ENCODE data around the gene ADGRV1.
"Not testable (repeated sequence)": the region's sequence is repeated elsewhere in the genome, so short reads cannot be mapped to it uniquely, and the experiment has no call there.

Gene ADGRV1

GRCh38 chr5:90657030-90657429 is 98.4 kb downstream of the ADGRV1 start:
- H3K9me3 ChIP-seq (ENCODE audit: control insufficient read depth, low read length): no peaks in the 10 kb centered on the region
- no peak overlapping the region for H3K4me3 ChIP-seq (ENCODE audit: low read length)
- H3K4me1 ChIP-seq (ENCODE audit: control insufficient read depth, insufficient read depth, low read length): no peaks in the 10 kb centered on the region
- no peak overlapping the region for H3K9ac ChIP-seq (ENCODE audit: low read length)
- no peaks in the 10 kb centered on the region for H3K27me3 ChIP-seq (replicated peaks; ENCODE audit: control insufficient read depth, insufficient read depth, low read length)
- no peaks in the 10 kb centered on the region for H3K36me3 ChIP-seq (ENCODE audit: control insufficient read depth, insufficient read depth, low read length, severe bottlenecking)
- DNase-seq (ENCODE audit: low read depth): no peak

- Histone ChIP-seq H3K9me3 (ENCODE audit: control insufficient read depth, low read length) (no peaks in the 10 kb centered on the region), H3K4me3 (ENCODE audit: low read length) (no peak overlapping the region), H3K27me3 (replicated peaks; ENCODE audit: control insufficient read depth, insufficient read depth, low read length) (no peaks in the 10 kb centered on the region), H3K9ac (ENCODE audit: low read length) (no peak overlapping the region), H3K4me1 (ENCODE audit: control insufficient read depth, insufficient read depth, low read length) (no peaks in the 10 kb centered on the region), H3K36me3 (ENCODE audit: control insufficient read depth, insufficient read depth, low read length, severe bottlenecking) (no peaks in the 10 kb centered on the region)
- DNase-seq (ENCODE audit: low read depth): no peak
These were observed 99.2 kb downstream of the ADGRV1 start for GRCh38 chr5:90657788-90658187.

- Histone ChIP-seq H3K4me1 (ENCODE audit: control insufficient read depth, insufficient read depth, low read length) (no peaks in the 10 kb centered on the region), H3K9ac (ENCODE audit: low read length) (no peak overlapping the region), H3K4me3 (ENCODE audit: low read length) (no peak overlapping the region), H3K36me3 (ENCODE audit: control insufficient read depth, insufficient read depth, low read length, severe bottlenecking) (no peaks in the 10 kb centered on the region), H3K9me3 (ENCODE audit: control insufficient read depth, low read length) (no peaks in the 10 kb centered on the region), H3K27me3 (replicated peaks; ENCODE audit: control insufficient read depth, insufficient read depth, low read length) (no peaks in the 10 kb centered on the region)
- DNase-seq (ENCODE audit: low read depth): no peak
These were observed 100.0 kb downstream of the ADGRV1 start for GRCh38 chr5:90658620-90659019.

GRCh38 chr5:90668079-90668565 is 109.5 kb downstream of the ADGRV1 start:
- H3K27me3 ChIP-seq (replicated peaks; ENCODE audit: control insufficient read depth, insufficient read depth, low read length); H3K4me3 ChIP-seq (ENCODE audit: low read length); H3K36me3 ChIP-seq (ENCODE audit: control insufficient read depth, insufficient read depth, low read length, severe bottlenecking); H3K4me1 ChIP-seq (ENCODE audit: control insufficient read depth, insufficient read depth, low read length); DNase-seq (ENCODE audit: low read depth); H3K9me3 ChIP-seq (ENCODE audit: control insufficient read depth, low read length); H3K9ac ChIP-seq (ENCODE audit: low read length): not testable (repeated sequence)

GRCh38 chr5:90675222-90675621 is 116.6 kb downstream of the ADGRV1 start:
- no peak overlapping the region for H3K9ac ChIP-seq (ENCODE audit: low read length)
- no peak for DNase-seq (ENCODE audit: low read depth)
- no peak overlapping the region for H3K4me3 ChIP-seq (ENCODE audit: low read length)
- no peaks in the 10 kb centered on the region for H3K27me3 ChIP-seq (replicated peaks; ENCODE audit: control insufficient read depth, insufficient read depth, low read length)
- no peaks in the 10 kb centered on the region for H3K4me1 ChIP-seq (ENCODE audit: control insufficient read depth, insufficient read depth, low read length)
- H3K9me3 ChIP-seq (ENCODE audit: control insufficient read depth, low read length): no peaks in the 10 kb centered on the region
- no peaks in the 10 kb centered on the region for H3K36me3 ChIP-seq (ENCODE audit: control insufficient read depth, insufficient read depth, low read length, severe bottlenecking)

- no peak for DNase-seq (ENCODE audit: low read depth)
- Histone ChIP-seq H3K9me3 (ENCODE audit: control insufficient read depth, low read length) (no peaks in the 10 kb centered on the region), H3K9ac (ENCODE audit: low read length) (no peak overlapping the region), H3K36me3 (ENCODE audit: control insufficient read depth, insufficient read depth, low read length, severe bottlenecking) (no peaks in the 10 kb centered on the region), H3K4me1 (ENCODE audit: control insufficient read depth, insufficient read depth, low read length) (no peaks in the 10 kb centered on the region), H3K4me3 (ENCODE audit: low read length) (no peak overlapping the region), H3K27me3 (replicated peaks; ENCODE audit: control insufficient read depth, insufficient read depth, low read length) (no peaks in the 10 kb centered on the region)
These were observed 122.4 kb downstream of the ADGRV1 start for GRCh38 chr5:90680921-90681563.

GRCh38 chr5:90682278-90682677 is 123.7 kb downstream of the ADGRV1 start:
- no peak for DNase-seq (ENCODE audit: low read depth)
- Histone ChIP-seq H3K9ac (ENCODE audit: low read length) (no peak overlapping the region), H3K4me1 (ENCODE audit: control insufficient read depth, insufficient read depth, low read length) (no peaks in the 10 kb centered on the region), H3K9me3 (ENCODE audit: control insufficient read depth, low read length) (no peaks in the 10 kb centered on the region), H3K27me3 (replicated peaks; ENCODE audit: control insufficient read depth, insufficient read depth, low read length) (no peaks in the 10 kb centered on the region), H3K4me3 (ENCODE audit: low read length) (no peak overlapping the region), H3K36me3 (ENCODE audit: control insufficient read depth, insufficient read depth, low read length, severe bottlenecking) (no peaks in the 10 kb centered on the region)

GRCh38 chr5:90685425-90686022 is 126.9 kb downstream of the ADGRV1 start:
- no peak for DNase-seq (ENCODE audit: low read depth)
- Histone ChIP-seq H3K9ac (ENCODE audit: low read length) (no peak overlapping the region), H3K4me1 (ENCODE audit: control insufficient read depth, insufficient read depth, low read length) (no peaks in the 10 kb centered on the region), H3K27me3 (replicated peaks; ENCODE audit: control insufficient read depth, insufficient read depth, low read length) (no peaks in the 10 kb centered on the region), H3K36me3 (ENCODE audit: control insufficient read depth, insufficient read depth, low read length, severe bottlenecking) (no peaks in the 10 kb centered on the region), H3K9me3 (ENCODE audit: control insufficient read depth, low read length) (no peaks in the 10 kb centered on the region), H3K4me3 (ENCODE audit: low read length) (no peak overlapping the region)

GRCh38 chr5:90686363-90686762 is 127.8 kb downstream of the ADGRV1 start:
- not testable (repeated sequence) for H3K27me3 ChIP-seq (replicated peaks; ENCODE audit: control insufficient read depth, insufficient read depth, low read length); H3K9me3 ChIP-seq (ENCODE audit: control insufficient read depth, low read length); H3K9ac ChIP-seq (ENCODE audit: low read length); H3K4me1 ChIP-seq (ENCODE audit: control insufficient read depth, insufficient read depth, low read length); DNase-seq (ENCODE audit: low read depth); H3K36me3 ChIP-seq (ENCODE audit: control insufficient read depth, insufficient read depth, low read length, severe bottlenecking); H3K4me3 ChIP-seq (ENCODE audit: low read length)

- not testable (repeated sequence) for H3K36me3 ChIP-seq (ENCODE audit: control insufficient read depth, insufficient read depth, low read length, severe bottlenecking)
These were observed 128.9 kb downstream of the ADGRV1 start for GRCh38 chr5:90687458-90687857.

GRCh38 chr5:90689064-90689463 is 130.5 kb downstream of the ADGRV1 start:
- H3K4me3 ChIP-seq (ENCODE audit: low read length): no peak overlapping the region
- H3K9me3 ChIP-seq (ENCODE audit: control insufficient read depth, low read length): no peaks in the 10 kb centered on the region

More at GRCh38 chr5:90687458-90687857, 128.9 kb downstream of the ADGRV1 start:
- not testable (repeated sequence) for H3K9ac ChIP-seq (ENCODE audit: low read length); H3K4me1 ChIP-seq (ENCODE audit: control insufficient read depth, insufficient read depth, low read length); H3K9me3 ChIP-seq (ENCODE audit: control insufficient read depth, low read length); H3K4me3 ChIP-seq (ENCODE audit: low read length); H3K27me3 ChIP-seq (replicated peaks; ENCODE audit: control insufficient read depth, insufficient read depth, low read length); DNase-seq (ENCODE audit: low read depth)

GRCh38 chr5:90690307-90690706 is 131.7 kb downstream of the ADGRV1 start:
- no peak for DNase-seq (ENCODE audit: low read depth)
- no peak overlapping the region for H3K9ac ChIP-seq (ENCODE audit: low read length)
- no peaks in the 10 kb centered on the region for H3K9me3 ChIP-seq (ENCODE audit: control insufficient read depth, low read length)
- no peaks in the 10 kb centered on the region for H3K27me3 ChIP-seq (replicated peaks; ENCODE audit: control insufficient read depth, insufficient read depth, low read length)
- no peaks in the 10 kb centered on the region for H3K4me1 ChIP-seq (ENCODE audit: control insufficient read depth, insufficient read depth, low read length)
- no peaks in the 10 kb centered on the region for H3K36me3 ChIP-seq (ENCODE audit: control insufficient read depth, insufficient read depth, low read length, severe bottlenecking)
- no peak overlapping the region for H3K4me3 ChIP-seq (ENCODE audit: low read length)

More at GRCh38 chr5:90689064-90689463, 130.5 kb downstream of the ADGRV1 start:
- no peak overlapping the region for H3K9ac ChIP-seq (ENCODE audit: low read length)
- no peaks in the 10 kb centered on the region for H3K4me1 ChIP-seq (ENCODE audit: control insufficient read depth, insufficient read depth, low read length)
- H3K27me3 ChIP-seq (replicated peaks; ENCODE audit: control insufficient read depth, insufficient read depth, low read length): no peaks in the 10 kb centered on the region
- no peak for DNase-seq (ENCODE audit: low read depth)
- no peaks in the 10 kb centered on the region for H3K36me3 ChIP-seq (ENCODE audit: control insufficient read depth, insufficient read depth, low read length, severe bottlenecking)

Data from adipocyte (in vitro differentiated cells).